Loucy (cell line): ENCODE data around the gene KCNT1.

Source experiments
- H2AFZ ChIP-seq: fragments of 200-600 bp; sonication (generic); 2 replicates; pipeline ENCODE4 v1.6.0; 2016; ENCODE audit warnings: antibody characterized with exemption, mild to moderate bottlenecking, low read length, moderate library complexity
- H3F3A ChIP-seq: fragments of 200-600 bp; 2 replicates; pipeline ENCODE4 v1.6.0; 2016; ENCODE audit warnings: antibody characterized with exemption, low read depth, mild to moderate bottlenecking
- H3K27me3 ChIP-seq: fragments of 200-600 bp; sonication (generic); 2 replicates; pipeline ENCODE4 v1.6.1; 2014; ENCODE audit warnings: low read length, mild to moderate bottlenecking; ENCODE audit not compliant: insufficient read depth, poor library complexity, severe bottlenecking
- H3K36me3 ChIP-seq: fragments of 200-600 bp; sonication (generic); 2 replicates; pipeline ENCODE4 v1.6.1; 2016; ENCODE audit warnings: low read length; ENCODE audit not compliant: insufficient read depth
- H3K4me1 ChIP-seq: fragments of 200-600 bp; sonication (generic); 2 replicates; pipeline ENCODE4 v1.5.1; 2014; ENCODE audit warnings: low read length, mild to moderate bottlenecking; ENCODE audit not compliant: insufficient read depth, poor library complexity, severe bottlenecking
- H3K4me2 ChIP-seq: fragments of 200-600 bp; sonication (generic); 2 replicates; pipeline ENCODE4 v1.6.0; 2014; ENCODE audit warnings: antibody characterized with exemption, low read length, low read depth, mild to moderate bottlenecking; ENCODE audit not compliant: poor library complexity, severe bottlenecking
- H3K4me3 ChIP-seq: fragments of 200-600 bp; sonication (generic); 2 replicates; pipeline ENCODE4 v1.5.1; 2014; ENCODE audit warnings: low read length, mild to moderate bottlenecking, mixed read lengths; ENCODE audit not compliant: poor library complexity, severe bottlenecking
- H3K79me2 ChIP-seq: fragments of 200-600 bp; sonication (generic); 2 replicates; pipeline ENCODE4 v1.6.1; 2014; ENCODE audit warnings: low read length; ENCODE audit not compliant: insufficient read depth
- H3K9ac ChIP-seq: fragments of 200-600 bp; sonication (generic); 2 replicates; pipeline ENCODE4 v1.6.0; 2014; ENCODE audit warnings: mild to moderate bottlenecking, low read depth, low read length, moderate library complexity; ENCODE audit not compliant: poor library complexity, severe bottlenecking
- H3K9me2 ChIP-seq: fragments of 200-600 bp; sonication (generic); replicated peaks from 2 replicates; pipeline ENCODE4 v1.6.1; 2016; ENCODE audit warnings: low read depth, low read length, mixed read lengths
- H3K9me3 ChIP-seq: fragments of 200-600 bp; sonication (generic); 2 replicates; pipeline ENCODE4 v1.6.1; 2014; ENCODE audit warnings: mild to moderate bottlenecking, antibody characterized with exemption, low read length, low read depth; ENCODE audit not compliant: insufficient read depth
- H4K20me1 ChIP-seq: fragments of 200-600 bp; sonication (generic); 2 replicates; pipeline ENCODE4 v1.6.0; 2014; ENCODE audit warnings: antibody characterized with exemption, low read length, mild to moderate bottlenecking; ENCODE audit not compliant: insufficient read depth, poor library complexity, severe bottlenecking
- EZH2phosphoT487 ChIP-seq: fragments of 200-600 bp; IDR thresholded peaks from 2 replicates; pipeline ENCODE4 v1.6.1; 2018; ENCODE audit warnings: antibody characterized with exemption, mild to moderate bottlenecking, moderate library complexity, borderline replicate concordance
- TF ChIP-seq, protein P1 (sequence below): fragments of 200-600 bp; sonication (generic); conservative IDR thresholded peaks from 2 replicates; pipeline ENCODE4 v1.5.1; 2014; ENCODE audit warnings: mild to moderate bottlenecking, antibody characterized with exemption, low read length

Gene KCNT1

DNA sequence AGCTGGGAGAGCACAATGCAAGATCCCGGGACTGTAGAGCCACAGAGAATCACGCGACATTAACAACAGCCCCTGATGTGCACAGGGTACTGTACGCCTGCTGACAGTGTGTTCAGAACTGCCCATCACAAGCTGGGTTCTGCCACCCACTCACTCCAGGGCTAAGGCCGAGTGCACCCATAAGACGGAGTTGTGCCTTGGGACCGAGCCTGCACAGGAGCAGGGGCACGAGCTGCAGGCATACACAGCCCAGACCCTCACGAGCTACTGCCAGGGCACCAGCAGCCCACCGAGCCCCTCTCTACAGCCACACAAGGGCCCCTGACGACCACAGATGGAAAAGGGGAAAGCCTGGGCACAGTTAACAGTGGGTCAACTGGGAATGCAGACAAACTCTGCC is 137.5 kb downstream of the KCNT1 start:
- H3K9ac ChIP-seq = no peak overlapping the region
- H3K9me2 ChIP-seq = no peaks in the 10 kb centered on the region
- no peaks in the 10 kb centered on the region for H4K20me1 ChIP-seq
- peaks cover 37% of the 10 kb centered on the region; the same call in 1 of the 2 replicates for H3K79me2 ChIP-seq
- H3K4me3 ChIP-seq = no peak overlapping the region
- no peak overlapping the region for H3K4me2 ChIP-seq
- TF ChIP-seq EZH2phosphoT487 = no peak
- TF ChIP-seq, protein P1, sequence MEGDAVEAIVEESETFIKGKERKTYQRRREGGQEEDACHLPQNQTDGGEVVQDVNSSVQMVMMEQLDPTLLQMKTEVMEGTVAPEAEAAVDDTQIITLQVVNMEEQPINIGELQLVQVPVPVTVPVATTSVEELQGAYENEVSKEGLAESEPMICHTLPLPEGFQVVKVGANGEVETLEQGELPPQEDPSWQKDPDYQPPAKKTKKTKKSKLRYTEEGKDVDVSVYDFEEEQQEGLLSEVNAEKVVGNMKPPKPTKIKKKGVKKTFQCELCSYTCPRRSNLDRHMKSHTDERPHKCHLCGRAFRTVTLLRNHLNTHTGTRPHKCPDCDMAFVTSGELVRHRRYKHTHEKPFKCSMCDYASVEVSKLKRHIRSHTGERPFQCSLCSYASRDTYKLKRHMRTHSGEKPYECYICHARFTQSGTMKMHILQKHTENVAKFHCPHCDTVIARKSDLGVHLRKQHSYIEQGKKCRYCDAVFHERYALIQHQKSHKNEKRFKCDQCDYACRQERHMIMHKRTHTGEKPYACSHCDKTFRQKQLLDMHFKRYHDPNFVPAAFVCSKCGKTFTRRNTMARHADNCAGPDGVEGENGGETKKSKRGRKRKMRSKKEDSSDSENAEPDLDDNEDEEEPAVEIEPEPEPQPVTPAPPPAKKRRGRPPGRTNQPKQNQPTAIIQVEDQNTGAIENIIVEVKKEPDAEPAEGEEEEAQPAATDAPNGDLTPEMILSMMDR = no peak
- H3K36me3 ChIP-seq = peaks cover 22% of the 10 kb centered on the region; the same call in 1 of the 2 replicates
- H3K27me3 ChIP-seq = no peaks in the 10 kb centered on the region
- H2AFZ ChIP-seq = no peak overlapping the region
- no peaks in the 10 kb centered on the region for H3F3A ChIP-seq
- H3K9me3 ChIP-seq = no peaks in the 10 kb centered on the region
- no peaks in the 10 kb centered on the region for H3K4me1 ChIP-seq

DNA sequence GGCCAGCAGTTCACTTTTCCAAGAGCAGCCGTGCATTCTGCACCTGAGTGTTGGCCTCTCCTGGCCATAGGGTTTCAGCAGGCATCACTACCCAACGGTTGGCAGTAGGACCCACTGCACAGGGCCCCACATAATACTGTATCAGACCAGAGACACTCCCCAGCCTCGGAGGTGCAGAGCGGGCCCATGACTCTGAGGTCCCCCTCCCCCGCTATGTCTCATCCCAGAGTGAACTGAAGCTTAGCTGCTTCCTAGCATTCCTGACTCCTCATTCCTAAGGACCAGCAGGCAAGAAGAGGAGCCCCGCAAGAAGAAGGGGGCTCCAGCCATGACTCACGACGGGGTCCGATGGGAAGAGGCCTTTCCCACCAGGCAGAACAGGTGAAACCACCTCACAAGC is 138.1 kb downstream of the KCNT1 start:
- Histone ChIP-seq H3F3A (no peaks in the 10 kb centered on the region), H3K4me1 (no peaks in the 10 kb centered on the region), H3K9me2 (no peaks in the 10 kb centered on the region), H3K9ac (no peak overlapping the region), H3K79me2 (peaks cover 37% of the 10 kb centered on the region; the same call in 1 of the 2 replicates), H3K4me2 (no peak overlapping the region), H2AFZ (no peak overlapping the region), H4K20me1 (no peaks in the 10 kb centered on the region), H3K27me3 (no peaks in the 10 kb centered on the region), H3K36me3 (peaks cover 21% of the 10 kb centered on the region; the same call in 1 of the 2 replicates), H3K4me3 (no peak overlapping the region), H3K9me3 (no peaks in the 10 kb centered on the region)
- TF ChIP-seq, protein P1 = no peak
- TF ChIP-seq EZH2phosphoT487 = no peak

DNA sequence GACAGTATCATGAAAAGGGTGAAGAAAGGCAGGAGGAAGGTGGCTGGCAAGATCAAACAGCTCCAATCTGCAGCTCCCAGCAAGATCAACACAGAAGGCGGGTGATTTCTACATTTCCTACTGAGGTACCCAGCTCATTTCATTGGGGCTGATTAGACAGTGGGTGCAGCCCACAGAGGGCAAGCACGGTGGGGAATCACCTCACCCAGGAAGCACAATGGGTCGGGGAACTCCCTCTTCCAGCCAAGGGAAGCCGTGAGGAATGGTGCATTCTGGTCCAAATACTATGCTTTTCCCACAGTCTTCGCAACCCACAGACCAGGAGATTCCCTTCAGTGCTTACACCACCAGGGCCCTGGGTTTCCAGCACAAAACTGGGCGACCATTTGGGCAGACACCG is 138.6 kb downstream of the KCNT1 start:
- Histone ChIP-seq H3K79me2 (peaks cover 37% of the 10 kb centered on the region; the same call in 1 of the 2 replicates), H4K20me1 (no peaks in the 10 kb centered on the region)

More for the DNA sequence above, 138.6 kb downstream of the KCNT1 start:
- no peak overlapping the region for H2AFZ ChIP-seq
- no peaks in the 10 kb centered on the region for H3K27me3 ChIP-seq
- H3K4me1 ChIP-seq = no peaks in the 10 kb centered on the region
- no peak overlapping the region for H3K9ac ChIP-seq
- no peaks in the 10 kb centered on the region for H3K9me3 ChIP-seq
- no peak overlapping the region for H3K4me3 ChIP-seq
- no peaks in the 10 kb centered on the region for H3F3A ChIP-seq
- peaks cover 18% of the 10 kb centered on the region; the same call in 1 of the 2 replicates for H3K36me3 ChIP-seq
- TF ChIP-seq, protein P1 = no peak
- no peak for TF ChIP-seq EZH2phosphoT487
- no peaks in the 10 kb centered on the region for H3K9me2 ChIP-seq
- H3K4me2 ChIP-seq = no peak overlapping the region
